Uterus (tissue), 4 donors: ENCODE measurements around the gene C12orf76. TPM values are rescaled to one million over a fixed set of nuclear protein-coding genes. Genes with fewer than 3 reads are reported as not detected.

Experiments
- DNase-seq, 2 donors: peaks; one replicate each; pipeline ENCODE4 v3.0.0-alpha.2; 2019 to 2020
- H3K27ac ChIP-seq, 2 donors: fragments of 200-600 bp; sonication (generic); 1 replicate in 1 of 2; 2 replicates in 1 of 2; pipeline ENCODE4 v1.5.1; 2016 to 2018
- H3K27me3 ChIP-seq, 2 donors: fragments of 200-600 bp; sonication (generic); one replicate each; pipeline ENCODE4 v1.5.1; 2018 to 2019; ENCODE audit warnings: control low read depth in 1 of 2
- H3K36me3 ChIP-seq, 2 donors: fragments of 200-600 bp; sonication (generic); one replicate each; pipeline ENCODE4 v1.5.1; 2019; ENCODE audit warnings: control low read depth in 1 of 2
- H3K4me1 ChIP-seq, 2 donors: fragments of 200-600 bp; sonication (generic); one replicate each; pipeline ENCODE4 v1.5.1; 2018 to 2019; ENCODE audit warnings: control low read depth in 1 of 2
- H3K4me3 ChIP-seq, 2 donors: fragments of 200-600 bp; sonication (generic); 1 replicate in 1 of 2; 2 replicates in 1 of 2; pipeline ENCODE4 v1.5.1; 2018 to 2019; ENCODE audit warnings: mild to moderate bottlenecking in 1 of 2
- H3K9me3 ChIP-seq, 2 donors: fragments of 200-600 bp; sonication (generic); one replicate each; pipeline ENCODE4 v1.5.1; 2019; ENCODE audit warnings: control low read depth in 1 of 2
- CTCF ChIP-seq, 4 experiments: fragments of 200-600 bp in 2 of 4; fragments of 450-650 bp in 2 of 4; sonication (generic) in 2 of 4; IDR thresholded peaks; one replicate each; pipeline ENCODE4 v1.5.1; 2016 to 2019; ENCODE audit warnings: antibody characterized with exemption in 4 of 4, mild to moderate bottlenecking in 2 of 4, moderate library complexity in 1 of 4
- POLR2A ChIP-seq, 2 donors: fragments of 450-650 bp; IDR thresholded peaks; one replicate each; pipeline ENCODE4 v1.6.1; 2016; ENCODE audit warnings: antibody characterized with exemption in 2 of 2, mild to moderate bottlenecking in 1 of 2, moderate library complexity in 1 of 2
- intact Hi-C: fragments of 100-400 bp; cut with DNase I; formaldehyde crosslinking; loops from one replicate; pipeline ENCODE4 v1.15.1; 2023; ENCODE audit warnings: low total_unique reads
- total RNA-seq, 4 donors: library from RNA; depleted of rRNA in 3 of 4; stranded (reverse); fragments of >200 nt in 3 of 4; gene quantifications; one replicate each; pipeline versions ENCODE4 v1.1.0 to v1.2.4, GENCODE V29; 2014 to 2023
- donor health status: DM: yes; HTN: yes; CAD: no.

Gene C12orf76
- total RNA-seq, 4 donors from 2014 or later, result 18.2 to 35.5 (median 28.4) TPM

- no peaks in the 10 kb centered on the region for H3K4me1 ChIP-seq
- no peak for DNase-seq
- no peaks in the 10 kb centered on the region for H3K27me3 ChIP-seq
- no peak overlapping the region for H3K4me3 ChIP-seq
- H3K27ac ChIP-seq, result no peak overlapping the region
- H3K36me3 ChIP-seq, result no peaks in the 10 kb centered on the region
- no peaks in the 10 kb centered on the region for H3K9me3 ChIP-seq
- intact Hi-C loops, result no loop called here
- TF ChIP-seq CTCF (IDR thresholded peaks at IDR 0.05) (no peak), POLR2A (IDR thresholded peaks at IDR 0.05) (no peak)
Observed at GRCh38 chr12:110005319-110005973, 42.9 kb downstream of the C12orf76 start.

GRCh38 chr12:110004598-110004997, 43.7 kb downstream of the C12orf76 start:
- intact Hi-C loops, result no loop called here
- Histone ChIP-seq H3K36me3 (no peaks in the 10 kb centered on the region), H3K4me1 (no peaks in the 10 kb centered on the region), H3K9me3 (no peaks in the 10 kb centered on the region), H3K27me3 (no peaks in the 10 kb centered on the region), H3K27ac (no peak overlapping the region), H3K4me3 (no peak overlapping the region)
- no peak for DNase-seq
- TF ChIP-seq CTCF (IDR thresholded peaks at IDR 0.05) (no peak), POLR2A (IDR thresholded peaks at IDR 0.05) (no peak)

DNA sequence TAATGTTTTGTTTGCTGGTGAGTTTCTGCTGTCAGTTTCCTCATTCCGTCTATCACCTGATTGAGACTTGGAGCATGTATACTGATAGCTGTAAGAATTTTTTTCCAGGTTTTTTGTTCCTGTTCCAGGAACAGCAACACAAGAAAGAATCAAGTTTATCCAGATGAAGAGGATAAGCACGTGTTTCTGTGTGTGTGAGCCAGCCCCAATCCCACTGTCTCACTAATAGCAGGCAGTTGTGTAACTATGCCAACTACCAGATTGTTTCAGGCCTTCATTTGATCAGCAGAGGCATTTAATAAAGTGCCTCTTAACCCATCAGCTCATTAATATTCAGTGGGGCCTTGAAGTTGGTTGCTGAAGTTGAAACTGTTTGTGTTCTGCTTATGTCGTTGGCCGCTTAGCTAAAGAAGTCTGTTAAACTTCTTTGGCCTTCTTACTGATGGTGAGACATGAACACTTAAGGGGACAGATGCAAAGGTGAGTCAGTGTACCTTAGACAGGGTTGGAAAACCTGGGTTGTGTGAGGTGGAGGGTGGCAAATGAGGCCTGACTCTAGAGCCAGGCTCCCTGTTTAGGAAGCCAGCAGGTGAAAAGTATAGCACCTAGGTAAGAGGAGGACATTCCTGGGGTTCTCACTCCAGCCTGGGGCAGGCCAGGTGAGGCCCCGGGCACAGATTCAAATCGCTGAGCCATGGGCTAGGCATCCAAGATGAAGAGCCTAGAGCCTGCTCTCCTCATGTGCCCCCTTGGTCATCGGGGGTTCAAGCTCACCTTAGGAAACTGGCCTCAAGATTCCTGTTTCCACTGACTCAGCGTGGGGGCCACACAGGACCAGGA, 45.4 kb downstream of the C12orf76 start:
- no peaks in the 10 kb centered on the region for H3K36me3 ChIP-seq
- H3K9me3 ChIP-seq, result no peaks in the 10 kb centered on the region
- no peak for DNase-seq
- TF ChIP-seq POLR2A (IDR thresholded peaks at IDR 0.05) (no peak), CTCF (IDR thresholded peaks at IDR 0.05) (no peak)
- no peak overlapping the region for H3K4me3 ChIP-seq
- H3K27me3 ChIP-seq, result no peaks in the 10 kb centered on the region
- H3K4me1 ChIP-seq, result no peaks in the 10 kb centered on the region
- intact Hi-C loops, result no loop called here
- H3K27ac ChIP-seq, result no peak overlapping the region

- no peak for DNase-seq
- Histone ChIP-seq H3K4me3 (no peak overlapping the region), H3K27me3 (no peaks in the 10 kb centered on the region), H3K36me3 (no peaks in the 10 kb centered on the region), H3K9me3 (no peaks in the 10 kb centered on the region), H3K4me1 (no peaks in the 10 kb centered on the region), H3K27ac (no peak overlapping the region)
- no peak for TF ChIP-seq CTCF (IDR thresholded peaks at IDR 0.05)
- TF ChIP-seq POLR2A (IDR thresholded peaks at IDR 0.05), result no peak
- intact Hi-C loops, result no loop called here
Observed at GRCh38 chr12:110001596-110001995, 46.7 kb downstream of the C12orf76 start.

DNA sequence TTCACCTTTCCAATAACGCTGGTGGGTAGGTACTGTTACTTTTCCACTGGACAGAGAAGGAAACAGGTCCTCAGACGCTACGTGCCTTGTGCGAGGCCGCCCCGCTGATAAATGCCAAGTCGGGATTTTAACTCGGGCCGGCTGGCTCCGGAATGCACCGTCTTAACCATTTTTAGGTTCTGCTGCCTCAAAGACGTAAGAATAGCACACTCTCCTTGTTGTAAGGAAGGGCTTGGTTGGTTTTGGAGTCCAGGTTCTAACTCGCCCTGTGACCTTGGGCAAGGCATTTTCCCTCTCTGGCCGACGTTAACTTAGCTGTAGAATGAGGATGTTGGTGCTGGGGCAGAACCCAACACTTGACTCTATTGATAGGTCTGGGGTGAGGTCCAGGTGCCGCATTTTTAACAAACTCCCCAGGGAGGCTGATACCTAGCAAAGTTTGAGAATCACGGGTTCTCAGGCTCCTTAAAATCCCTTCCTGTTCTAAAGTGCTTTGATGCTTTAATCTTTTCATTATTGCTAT, 48.3 kb downstream of the C12orf76 start:
- peak in 1 of 2 donors; percentile 29 for DNase-seq
- H3K9me3 ChIP-seq, result no peaks in the 10 kb centered on the region
- H3K27ac ChIP-seq, result peak overlapping the region; percentile 1 to 76
- intact Hi-C loops, result no loop called here
- no peaks in the 10 kb centered on the region for H3K27me3 ChIP-seq
- H3K36me3 ChIP-seq, result no peaks in the 10 kb centered on the region
- no peak for TF ChIP-seq POLR2A (IDR thresholded peaks at IDR 0.05)
- TF ChIP-seq CTCF (IDR thresholded peaks at IDR 0.05), result no peak
- no peaks in the 10 kb centered on the region for H3K4me1 ChIP-seq
- H3K4me3 ChIP-seq, result peak overlapping the region; percentile 94
